HG03575 (cell line): ENCODE results near the gene LSM3.

Experiments used
- ATAC-seq: cut with Tn5 transposase; IDR thresholded peaks from one replicate; pipeline ENCODE4 v1.9.1; 2021; ENCODE audit not compliant: unreplicated experiment, insufficient number of reproducible peaks, low FRiP score; ENCODE audit errors: extremely low read depth

LSM3 gene

GRCh38 chr3:14178247-14179113, at the start of gene LSM3, which contains the start of gene XPC:
Gene LSM3, plus strand, starts transcription at chr3:14178817. Its CDS starts 44 bp downstream, at chr3:14178861.
Gene XPC, minus strand, starts transcription at chr3:14178601. Its CDS starts 33 bp downstream, at chr3:14178568.
- ATAC-seq = peak; percentile 88

GRCh38 chr3:14129296-14129695, 49.3 kb upstream of the LSM3 start:
- no peak for ATAC-seq

- no peak for ATAC-seq
Measured at GRCh38 chr3:14130230-14130629, 48.4 kb upstream of the LSM3 start.

- no peak for ATAC-seq
Measured at GRCh38 chr3:14130707-14131106, 47.9 kb upstream of the LSM3 start.

GRCh38 chr3:14131134-14131533, 47.5 kb upstream of the LSM3 start:
- ATAC-seq = no peak

- ATAC-seq = no peak
Measured at GRCh38 chr3:14132120-14132519, 46.5 kb upstream of the LSM3 start.

- no peak for ATAC-seq
Measured at GRCh38 chr3:14132689-14133088, 45.9 kb upstream of the LSM3 start.

- no peak for ATAC-seq
Measured at GRCh38 chr3:14133188-14133800, 45.3 kb upstream of the LSM3 start.

- ATAC-seq = no peak
Measured at GRCh38 chr3:14133876-14134275, 44.7 kb upstream of the LSM3 start.

GRCh38 chr3:14134291-14134690, 44.3 kb upstream of the LSM3 start:
- no peak for ATAC-seq

- no peak for ATAC-seq
Measured at GRCh38 chr3:14135581-14135980, 43.0 kb upstream of the LSM3 start.

GRCh38 chr3:14137004-14137403, 41.6 kb upstream of the LSM3 start:
- ATAC-seq = no peak

- no peak for ATAC-seq
Measured at GRCh38 chr3:14137445-14137844, 41.2 kb upstream of the LSM3 start.

GRCh38 chr3:14138109-14138877, 40.3 kb upstream of the LSM3 start:
- no peak for ATAC-seq

GRCh38 chr3:14138878-14139655, 39.5 kb upstream of the LSM3 start:
- no peak for ATAC-seq

- no peak for ATAC-seq
Measured at GRCh38 chr3:14139771-14140170, 38.8 kb upstream of the LSM3 start.

- no peak for ATAC-seq
Measured at GRCh38 chr3:14140668-14141067, 37.9 kb upstream of the LSM3 start.

GRCh38 chr3:14141144-14141543, 37.5 kb upstream of the LSM3 start:
- ATAC-seq = no peak
